Retinal pigment epithelial cell (primary cell): ENCODE results near the gene SLC17A9.

Source experiments
- DNase-seq: peaks from one replicate; pipeline ENCODE4 v3.0.0-alpha.2; 2010; ENCODE audit warnings: low read depth
- H3K4me3 ChIP-seq: 2 replicates; pipeline ENCODE4 v1.5.1; 2011; ENCODE audit warnings: mild to moderate bottlenecking, low read length, control low read depth, moderate library complexity
- TF ChIP-seq, protein P1 (sequence below): conservative IDR thresholded peaks from 2 replicates; pipeline ENCODE4 v1.5.1; 2011; ENCODE audit warnings: low read depth, low read length, control low read depth, inconsistent platforms

SLC17A9 gene

GRCh38 chr20:62953839-62954703 is 1.6 kb downstream of the SLC17A9 start:
- peak overlapping the region; percentile 20 for H3K4me3 ChIP-seq
- TF ChIP-seq, protein P1, sequence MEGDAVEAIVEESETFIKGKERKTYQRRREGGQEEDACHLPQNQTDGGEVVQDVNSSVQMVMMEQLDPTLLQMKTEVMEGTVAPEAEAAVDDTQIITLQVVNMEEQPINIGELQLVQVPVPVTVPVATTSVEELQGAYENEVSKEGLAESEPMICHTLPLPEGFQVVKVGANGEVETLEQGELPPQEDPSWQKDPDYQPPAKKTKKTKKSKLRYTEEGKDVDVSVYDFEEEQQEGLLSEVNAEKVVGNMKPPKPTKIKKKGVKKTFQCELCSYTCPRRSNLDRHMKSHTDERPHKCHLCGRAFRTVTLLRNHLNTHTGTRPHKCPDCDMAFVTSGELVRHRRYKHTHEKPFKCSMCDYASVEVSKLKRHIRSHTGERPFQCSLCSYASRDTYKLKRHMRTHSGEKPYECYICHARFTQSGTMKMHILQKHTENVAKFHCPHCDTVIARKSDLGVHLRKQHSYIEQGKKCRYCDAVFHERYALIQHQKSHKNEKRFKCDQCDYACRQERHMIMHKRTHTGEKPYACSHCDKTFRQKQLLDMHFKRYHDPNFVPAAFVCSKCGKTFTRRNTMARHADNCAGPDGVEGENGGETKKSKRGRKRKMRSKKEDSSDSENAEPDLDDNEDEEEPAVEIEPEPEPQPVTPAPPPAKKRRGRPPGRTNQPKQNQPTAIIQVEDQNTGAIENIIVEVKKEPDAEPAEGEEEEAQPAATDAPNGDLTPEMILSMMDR: no peak
- peak; percentile 12 for DNase-seq

DNA sequence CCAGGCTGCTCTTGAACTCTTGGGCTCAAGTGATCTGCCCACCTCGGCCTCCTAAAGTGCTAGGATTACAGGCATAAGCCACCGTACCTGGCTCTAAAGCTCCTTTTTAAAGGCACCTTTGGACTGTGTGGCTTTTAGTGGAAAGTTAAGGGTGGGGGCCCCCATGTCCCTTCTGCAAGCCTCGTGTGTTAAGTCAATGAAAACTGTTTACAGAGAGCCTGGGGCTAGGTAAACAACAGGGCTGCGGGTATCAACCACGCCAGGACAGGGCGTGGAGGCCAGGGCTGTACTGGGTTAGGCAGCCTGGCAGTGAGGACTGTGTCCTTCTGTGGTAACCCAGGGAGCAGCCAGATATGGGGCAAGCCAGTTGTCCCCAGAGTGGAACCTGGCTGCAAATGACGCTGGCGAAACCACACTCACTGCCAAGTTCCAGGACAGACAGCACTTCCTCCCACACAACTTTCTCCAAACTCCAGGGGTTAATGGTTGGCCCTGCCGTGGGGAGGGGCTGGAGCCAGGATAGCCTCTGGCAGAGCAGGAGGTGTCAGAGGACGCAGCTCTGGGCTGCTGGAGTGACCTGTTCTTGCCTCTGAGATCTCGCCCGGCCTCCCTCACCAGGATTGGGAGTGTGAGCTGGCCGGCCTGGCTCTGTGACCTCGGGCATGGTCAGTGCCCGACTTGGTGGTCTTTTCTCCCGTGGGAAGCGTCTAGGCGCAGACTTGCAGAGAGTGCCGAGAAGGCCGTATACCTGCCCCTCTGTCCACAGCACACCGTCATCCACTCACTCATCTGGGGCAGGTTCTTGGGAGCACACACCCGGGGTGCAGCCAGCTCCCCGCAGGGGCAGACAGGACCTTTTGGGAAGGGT is 3.2 kb downstream of the SLC17A9 start:
- TF ChIP-seq, protein P1: no peak
- DNase-seq: no peak
- no peak overlapping the region for H3K4me3 ChIP-seq

- TF ChIP-seq, protein P1: no peak
- no peak for DNase-seq
- H3K4me3 ChIP-seq: no peak overlapping the region
These were observed 4.1 kb downstream of the SLC17A9 start for GRCh38 chr20:62956387-62957135.

- H3K4me3 ChIP-seq: no peak overlapping the region
- DNase-seq: no peak
- TF ChIP-seq, protein P1: no peak
These were observed 4.9 kb downstream of the SLC17A9 start for GRCh38 chr20:62957136-62958117.

- DNase-seq: no peak
- H3K4me3 ChIP-seq: no peak overlapping the region
- TF ChIP-seq, protein P1: no peak
These were observed 6.0 kb downstream of the SLC17A9 start for GRCh38 chr20:62958388-62959100.
